Body of pancreas (tissue), 4 donors: ENCODE measurements around the gene LAD1. TPM values are rescaled to one million over a fixed set of nuclear protein-coding genes. Genes with fewer than 3 reads are reported as not detected.

Experiments
- ATAC-seq: fragments of 150-250 bp; one replicate; pipeline ENCODE4 v1.9.1; 2016
- DNase-seq, 4 donors: peaks; one replicate each; pipeline ENCODE4 v3.0.0-alpha.2; 2019
- H3K27ac ChIP-seq, 4 donors: fragments of 200-600 bp; sonication (generic); 1 replicate in 3 of 4; 2 replicates in 1 of 4; pipeline versions ENCODE4 v1.5.1 to v1.6.1; 2016 to 2019; ENCODE audit warnings: mild to moderate bottlenecking in 1 of 4, mixed read lengths in 1 of 4, moderate library complexity in 1 of 4
- H3K27me3 ChIP-seq, 2 donors: fragments of 200-600 bp; sonication (generic); one replicate each; pipeline ENCODE4 v1.6.0; 2016; ENCODE audit warnings: mild to moderate bottlenecking in 1 of 2
- H3K36me3 ChIP-seq, 2 donors: fragments of 200-600 bp; sonication (generic); replicated peaks in 1 of 2; 2 replicates each; pipeline ENCODE4 v1.5.1; 2016; ENCODE audit warnings: low read depth in 2 of 2; ENCODE audit not compliant: insufficient read depth in 1 of 2
- H3K4me1 ChIP-seq: fragments of 200-600 bp; sonication (generic); one replicate; pipeline ENCODE4 v1.6.0; 2016
- H3K4me3 ChIP-seq, 2 donors: fragments of 200-600 bp; sonication (generic); 1 replicate in 1 of 2; 2 replicates in 1 of 2; pipeline ENCODE4 v1.5.1; 2016 to 2019
- H3K9me3 ChIP-seq, 3 donors: fragments of 200-600 bp; sonication (generic); 1 replicate in 2 of 3; 2 replicates in 1 of 3; pipeline ENCODE4 v1.5.1; 2016
- CTCF ChIP-seq, 7 experiments: fragments of 450-650 bp in 4 of 7; fragments of 200-600 bp in 3 of 7; sonication (generic) in 3 of 7; IDR thresholded peaks; one replicate each; pipeline ENCODE4 v1.5.1; 2016 to 2019; ENCODE audit warnings: antibody characterized with exemption in 7 of 7
- POLR2A ChIP-seq, 3 donors: fragments of 450-650 bp; IDR thresholded peaks; one replicate each; pipeline ENCODE4 v1.6.1; 2016; ENCODE audit warnings: antibody characterized with exemption in 3 of 3, mild to moderate bottlenecking in 2 of 3
- WGBS, 2 donors: methylation state at CpG; one replicate each; pipeline ENCODE4 v1.1.5; 2017; 5-methylcytosine and 5-hydroxymethylcytosine counted together
- intact Hi-C: fragments of 100-400 bp; cut with DNase I; formaldehyde crosslinking; loops from one replicate; pipeline ENCODE4 v1.15.1; 2023
- total RNA-seq, 2 donors: library from RNA; depleted of rRNA; stranded (reverse); fragments of >200 nt; gene quantifications; one replicate each; pipeline ENCODE4 v1.1.0, GENCODE V29; 2016

LAD1 gene
- total RNA-seq, 2 donors from 2014 or later = 46.1 to 54.7 TPM

GRCh38 chr1:201391651-201392511, 7.2 kb downstream of the LAD1 start:
- DNase-seq (no peak), ATAC-seq (no peak)
- Histone ChIP-seq H3K4me3 (no peak overlapping the region), H3K27ac (peak overlapping the region in 1 of 4 donors; percentile 23), H3K4me1 (peaks cover 52% of the 10 kb centered on the region), H3K9me3 (no peaks in the 10 kb centered on the region), H3K36me3 (peaks cover 0 to 6% of the 10 kb centered on the region in 2 donors), H3K27me3 (no peaks in the 10 kb centered on the region)
- intact Hi-C loops = no loop called here
- no peak for TF ChIP-seq POLR2A (IDR thresholded peaks at IDR 0.05)
- TF ChIP-seq CTCF (IDR thresholded peaks at IDR 0.05) = no peak
- WGBS, 2 donors = 68 to 71% methylated on average over 9 of the region's 9 CpGs

- H3K27ac ChIP-seq = no peak overlapping the region
- H3K4me3 ChIP-seq = no peak overlapping the region
- H3K36me3 ChIP-seq = peaks cover 0 to 11% of the 10 kb centered on the region in 2 donors
- DNase-seq = no peak
- H3K9me3 ChIP-seq = no peaks in the 10 kb centered on the region
- no peak for ATAC-seq
- intact Hi-C loops = no loop called here
- whole genome bisulfite sequencing, 2 donors = 95 to 100% methylated on average over 1 of the region's 1 CpG
- no peak for TF ChIP-seq POLR2A (IDR thresholded peaks at IDR 0.05)
- no peak for TF ChIP-seq CTCF (IDR thresholded peaks at IDR 0.05)
- H3K27me3 ChIP-seq = no peaks in the 10 kb centered on the region
- H3K4me1 ChIP-seq = peaks cover 47% of the 10 kb centered on the region
Observed at GRCh38 chr1:201391225-201391624, 7.9 kb downstream of the LAD1 start.

- Histone ChIP-seq H3K4me3 (no peak overlapping the region), H3K36me3 (peaks cover 0 to 12% of the 10 kb centered on the region in 2 donors), H3K27ac (no peak overlapping the region), H3K4me1 (peaks cover 32% of the 10 kb centered on the region), H3K9me3 (no peaks in the 10 kb centered on the region), H3K27me3 (no peaks in the 10 kb centered on the region)
- WGBS, 2 donors = 86 to 89% methylated on average over 6 to 7 of the region's 12 CpGs
- DNase-seq = no peak
- TF ChIP-seq POLR2A (IDR thresholded peaks at IDR 0.05) (no peak), CTCF (IDR thresholded peaks at IDR 0.05) (no peak)
- ATAC-seq = no peak
- intact Hi-C loops = no loop called here
Observed at GRCh38 chr1:201389051-201389450, 10.1 kb downstream of the LAD1 start.

GRCh38 chr1:201386208-201386607, 12.9 kb downstream of the LAD1 start:
- Histone ChIP-seq H3K27ac (peak overlapping the region in 1 of 4 donors; percentile 26), H3K9me3 (no peaks in the 10 kb centered on the region), H3K36me3 (peaks cover 0 to 12% of the 10 kb centered on the region in 2 donors), H3K4me1 (peaks cover 8% of the 10 kb centered on the region), H3K27me3 (no peaks in the 10 kb centered on the region), H3K4me3 (no peak overlapping the region)
- intact Hi-C loops = no loop called here
- no peak for DNase-seq
- no peak for ATAC-seq
- TF ChIP-seq POLR2A (IDR thresholded peaks at IDR 0.05) (no peak), CTCF (IDR thresholded peaks at IDR 0.05) (no peak)
- 86% methylated on average over 6 to 7 of the region's 8 CpGs for WGBS, 2 donors
